IMR-90 (cell line): ENCODE data around the gene ANKRD36B. TPM values are rescaled to one million over a fixed set of nuclear protein-coding genes. Genes with fewer than 3 reads are reported as not detected.
"Not testable (repeated sequence)": the region's sequence is repeated elsewhere in the genome, so short reads cannot be mapped to it uniquely, and the experiment has no call there.

Experiments used
- ATAC-seq: fragments of 200-7000 bp; cut with Tn5 transposase; 2 replicates; pipeline ENCODE4 v1.9.1; 2020; ENCODE audit warnings: low read depth, mild to moderate bottlenecking, moderate library complexity
- BruUV-seq: library from RNA; stranded (reverse); fragments of 400-500 nt; replicated peaks from 2 replicates; lab custom pipeline; 2021; lab: Mats Ljungman, UMichigan
- CTCF ChIA-PET: fragments of 300-600 bp; formaldehyde crosslinking; extraction: SDS; loops from one replicate; lab custom pipeline; 2021; ENCODE audit warnings: antibody characterized with exemption; lab: Yijun Ruan, JAX
- POLR2A ChIA-PET: fragments of 300-600 bp; sonication (Branson Sonifier 250); formaldehyde crosslinking; loops from one replicate; lab custom pipeline; 2022; ENCODE audit warnings: antibody characterized with exemption; ENCODE audit not compliant: unreplicated experiment; lab: Charles Lee
- DNase-seq: peaks from one replicate; pipeline ENCODE4 v3.0.0; 2013
- H2AFZ ChIP-seq: replicated peaks from 2 replicates; pipeline ENCODE3; 2013; ENCODE audit warnings: low read length, mild to moderate bottlenecking; ENCODE audit not compliant: poor library complexity
- H2AK5ac ChIP-seq: 2 replicates; pipeline ENCODE4 v1.6.1; 2013; ENCODE audit warnings: low read depth, low read length, inconsistent platforms
- H2AK9ac ChIP-seq: replicated peaks from 2 replicates; pipeline ENCODE3; 2013; ENCODE audit warnings: mild to moderate bottlenecking, low read depth, low read length, moderate library complexity; ENCODE audit not compliant: poor library complexity
- H2BK120ac ChIP-seq: 2 replicates; pipeline ENCODE4 v1.6.1; 2013; ENCODE audit warnings: low read depth, low read length, inconsistent platforms
- H2BK15ac ChIP-seq: 3 replicates; pipeline ENCODE4 v1.6.1; 2013; ENCODE audit warnings: low read depth, low read length, inconsistent platforms
- H2BK20ac ChIP-seq: 2 replicates; pipeline ENCODE4 v1.6.1; 2013; ENCODE audit warnings: low read depth, mild to moderate bottlenecking, inconsistent platforms, low read length, moderate library complexity
- H2BK5ac ChIP-seq: 2 replicates; pipeline ENCODE4 v1.6.1; 2013; ENCODE audit warnings: mild to moderate bottlenecking, low read depth, low read length, inconsistent platforms; ENCODE audit not compliant: poor library complexity, severe bottlenecking
- H3K14ac ChIP-seq: replicated peaks from 2 replicates; pipeline ENCODE4 v1.6.1; 2013; ENCODE audit warnings: low read depth, low read length, inconsistent platforms
- H3K18ac ChIP-seq: 2 replicates; pipeline ENCODE4 v1.6.1; 2013; ENCODE audit warnings: low read depth, low read length, control low read depth
- H3K23ac ChIP-seq: 2 replicates; pipeline ENCODE4 v1.6.1; 2013; ENCODE audit warnings: low read depth, low read length, inconsistent platforms
- H3K27ac ChIP-seq: 2 replicates; pipeline ENCODE4 v1.5.1; 2013; ENCODE audit warnings: mild to moderate bottlenecking, control low read depth, low read length; ENCODE audit not compliant: insufficient read depth
- H3K27me3 ChIP-seq: 2 replicates; pipeline ENCODE4 v1.6.1; 2013; ENCODE audit warnings: low read length; ENCODE audit not compliant: control insufficient read depth, insufficient read depth
- H3K36me3 ChIP-seq: 2 replicates; pipeline ENCODE4 v1.6.1; 2013; ENCODE audit warnings: low read length, mixed read lengths; ENCODE audit not compliant: control insufficient read depth, insufficient read depth
- H3K4ac ChIP-seq: 2 replicates; pipeline ENCODE4 v1.6.1; 2013; ENCODE audit warnings: low read depth, low read length, inconsistent platforms
- H3K4me1 ChIP-seq: 2 replicates; pipeline ENCODE4 v1.6.1; 2013; ENCODE audit warnings: low read length, mixed read lengths; ENCODE audit not compliant: control insufficient read depth, insufficient read depth
- H3K4me2 ChIP-seq: 2 replicates; pipeline ENCODE4 v1.6.1; 2013; ENCODE audit warnings: low read depth, mild to moderate bottlenecking, control low read depth, low read length, moderate library complexity
- H3K4me3 ChIP-seq: 2 replicates; pipeline ENCODE4 v1.5.1; 2013; ENCODE audit warnings: low read depth, mild to moderate bottlenecking, control low read depth, low read length, moderate library complexity; ENCODE audit not compliant: insufficient read depth
- H3K56ac ChIP-seq: 2 replicates; pipeline ENCODE4 v1.6.1; 2013; ENCODE audit warnings: low read length, inconsistent platforms; ENCODE audit not compliant: insufficient read depth; ENCODE audit errors: extremely low read depth
- H3K79me1 ChIP-seq, 2 experiments: 2 replicates each; pipeline ENCODE4 v1.6.1; 2013; ENCODE audit warnings: low read length in 2 of 2, inconsistent platforms in 1 of 2, low read depth in 1 of 2
- H3K9ac ChIP-seq: 2 replicates; pipeline ENCODE4 v1.6.1; 2013; ENCODE audit warnings: low read depth, low read length, control low read depth
- H3K9me1 ChIP-seq: 2 replicates; pipeline ENCODE4 v1.6.1; 2013; ENCODE audit warnings: low read length, inconsistent platforms; ENCODE audit not compliant: insufficient read depth
- H3K9me3 ChIP-seq: 2 replicates; pipeline ENCODE4 v1.6.1; 2013; ENCODE audit warnings: low read length; ENCODE audit not compliant: control insufficient read depth, insufficient read depth
- H4K20me1 ChIP-seq: 2 replicates; pipeline ENCODE4 v1.6.1; 2013; ENCODE audit warnings: low read length, inconsistent platforms; ENCODE audit not compliant: insufficient read depth
- H4K5ac ChIP-seq: 2 replicates; pipeline ENCODE4 v1.6.1; 2013; ENCODE audit warnings: mild to moderate bottlenecking, low read depth, low read length, control low read depth
- H4K8ac ChIP-seq, 2 experiments: 2 replicates each; pipeline ENCODE4 v1.6.1; 2013; ENCODE audit warnings: low read depth in 2 of 2, low read length in 2 of 2, control low read depth in 1 of 2, inconsistent platforms in 1 of 2
- H4K91ac ChIP-seq: 2 replicates; pipeline ENCODE4 v1.6.1; 2013; ENCODE audit warnings: low read depth, low read length, inconsistent platforms; ENCODE audit not compliant: insufficient read depth
- WGBS, 2 experiments: methylation state at CpG; one replicate each; pipeline versions ENCODE4 v1.1.5 to v1.1.7; 2013; ENCODE audit warnings: missing lambda C conversion rate in 2 of 2; ENCODE audit not compliant: insufficient read length in 1 of 2; ENCODE audit errors: extremely low coverage in 2 of 2; 5-methylcytosine and 5-hydroxymethylcytosine counted together
- dilution Hi-C: fragments of 300-500 bp; cut with HindIII; formaldehyde crosslinking; loops from one replicate; pipeline ENCODE4 v1.14.3; 2018; ENCODE audit warnings: low sequenced_read_pairs; ENCODE audit not compliant: unreplicated experiment
- in situ Hi-C: fragments of 300-500 bp; cut with MboI; formaldehyde crosslinking; loops from 3 replicates; pipeline ENCODE4 v1.14.3; 2019; ENCODE audit warnings: low sequenced_read_pairs, inconsistent platforms, mixed read lengths
- intact Hi-C: fragments of 100-400 bp; cut with micrococcal nuclease; formaldehyde crosslinking; loops from 2 replicates; pipeline ENCODE4 v1.10.0; 2022
- polyA plus RNA-seq, 3 experiments: library from polyadenylated mRNA; depleted of rRNA; stranded (reverse); fragments of >200 nt; gene quantifications; 2 replicates each; pipeline ENCODE4 v1.2.3, GENCODE V29; 2012; ENCODE audit warnings: low replicate concordance in 1 of 3
- total RNA-seq: library from RNA; depleted of rRNA; stranded (reverse); fragments of >200 nt; gene quantifications from 2 replicates; pipeline ENCODE4 v1.2.3, GENCODE V29; 2012

The ANKRD36B gene
- total and polyA plus RNA-seq, 2 of the 4 experiments (the other 2 are of a cell fraction): 4.2 to 11.7 TPM

- H4K20me1 ChIP-seq, H4K8ac ChIP-seq, H2AK5ac ChIP-seq, H3K4me1 ChIP-seq, H2BK15ac ChIP-seq, H3K4ac ChIP-seq, BruUV-seq, H3K9me3 ChIP-seq, H2BK20ac ChIP-seq, H2AFZ ChIP-seq, dilution Hi-C loops, H3K36me3 ChIP-seq, in situ Hi-C loops, DNase-seq, H3K56ac ChIP-seq, H4K5ac ChIP-seq, H3K9ac ChIP-seq, H2AK9ac ChIP-seq, H3K9me1 ChIP-seq, H3K18ac ChIP-seq, H3K4me3 ChIP-seq, H3K14ac ChIP-seq, POLR2A ChIA-PET, H3K79me1 ChIP-seq, H3K23ac ChIP-seq, H3K27ac ChIP-seq, H3K27me3 ChIP-seq, H4K91ac ChIP-seq, H2BK5ac ChIP-seq, H2BK120ac ChIP-seq, H3K4me2 ChIP-seq, CTCF ChIA-PET, intact Hi-C loops, ATAC-seq: not testable (repeated sequence)
- no CpG with 5 or more reads among the region's 2 CpGs for WGBS, 2 experiments
These were observed 63.8 kb downstream of the ANKRD36B start for GRCh38 chr2:97525904-97526303.

DNA sequence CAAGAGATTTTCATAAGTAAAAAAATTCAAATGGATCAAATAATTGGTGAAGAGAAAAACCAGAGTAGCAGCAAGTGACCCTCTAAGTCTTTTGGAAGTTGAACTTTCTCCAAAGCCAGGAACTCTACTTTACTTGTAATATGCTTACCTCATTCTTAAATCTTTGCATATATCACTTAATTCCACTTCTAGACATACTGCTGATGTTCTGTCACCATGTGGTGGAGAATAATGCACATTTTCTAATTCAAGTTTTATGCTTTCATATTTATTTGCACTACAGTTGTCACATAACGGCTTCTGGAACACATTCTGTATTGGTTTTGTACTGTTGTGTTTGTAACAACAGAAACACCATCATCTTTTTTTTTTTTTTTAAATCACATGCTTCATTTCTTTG, 65.9 kb downstream of the ANKRD36B start:
- H3K23ac ChIP-seq, H4K8ac ChIP-seq, H3K36me3 ChIP-seq, H3K4ac ChIP-seq, H3K27me3 ChIP-seq, BruUV-seq, H3K4me1 ChIP-seq, dilution Hi-C loops, intact Hi-C loops, DNase-seq, CTCF ChIA-PET, H2BK5ac ChIP-seq, H3K4me2 ChIP-seq, H3K9ac ChIP-seq, H4K5ac ChIP-seq, in situ Hi-C loops, H3K56ac ChIP-seq, H3K18ac ChIP-seq, H3K9me1 ChIP-seq, H4K91ac ChIP-seq, ATAC-seq, H3K79me1 ChIP-seq, POLR2A ChIA-PET, H2AK9ac ChIP-seq, H3K9me3 ChIP-seq, H3K4me3 ChIP-seq, H2AFZ ChIP-seq, H2AK5ac ChIP-seq, H2BK15ac ChIP-seq, H2BK20ac ChIP-seq, H2BK120ac ChIP-seq, H3K27ac ChIP-seq, H3K14ac ChIP-seq, H4K20me1 ChIP-seq: not testable (repeated sequence)
- WGBS, 2 experiments: no CpG with 5 or more reads among the region's 1 CpG
